T-cell (primary cell): Measurements from ENCODE around the gene KIF26A. TPM values are rescaled to one million over a fixed set of nuclear protein-coding genes. Genes with fewer than 3 reads are reported as not detected.

Experiments used
- ATAC-seq, 4 experiments: fragments of 200-7000 bp in 3 of 4; fragments of 150-1000 bp in 1 of 4; cut with Tn5 transposase; replicated peaks in 1 of 4; 1 replicate in 3 of 4; 2 replicates in 1 of 4; pipeline ENCODE4 v1.10.0; 2021; ENCODE audit warnings: moderate library complexity in 3 of 4, mild to moderate bottlenecking in 2 of 4, moderate number of reproducible peaks in 1 of 4
- CTCF ChIA-PET, 2 donors: fragments of 300-600 bp; sonication (Branson Sonifier 250); formaldehyde crosslinking; loops; one replicate each; lab custom pipeline; 2022; ENCODE audit warnings: antibody characterized with exemption in 2 of 2; lab: Charles Lee
- POLR2A ChIA-PET, 2 donors: fragments of 300-600 bp; sonication (Branson Sonifier 250); formaldehyde crosslinking; loops; one replicate each; lab custom pipeline; 2022; ENCODE audit warnings: antibody characterized with exemption in 2 of 2; lab: Charles Lee
- DNase-seq, 35 experiments: peaks; one replicate each; pipeline versions ENCODE4 v3.0.0 to v3.0.0-alpha.2; 2013 to 2023
- H3K27ac ChIP-seq: one replicate; pipeline ENCODE4 v1.5.1; 2013; ENCODE audit warnings: low read length
- H3K27me3 ChIP-seq, 2 experiments: replicated peaks in 1 of 2; 1 replicate in 1 of 2; 2 replicates in 1 of 2; pipeline versions ENCODE4 v1.6.1 to v1.7.0; 2013; ENCODE audit warnings: low read length in 1 of 2, mixed read lengths in 1 of 2; ENCODE audit not compliant: control insufficient read depth in 2 of 2, insufficient read depth in 2 of 2; ENCODE audit errors: extremely low read depth in 1 of 2
- H3K36me3 ChIP-seq, 2 donors: 1 replicate in 1 of 2; 2 replicates in 1 of 2; pipeline versions ENCODE4 v1.6.1 to v1.7.0; 2013; ENCODE audit warnings: low read length in 1 of 2; ENCODE audit not compliant: control insufficient read depth in 2 of 2, insufficient read depth in 1 of 2; ENCODE audit errors: extremely low read depth in 1 of 2
- H3K4me1 ChIP-seq, 2 experiments: 1 replicate in 1 of 2; 2 replicates in 1 of 2; pipeline versions ENCODE4 v1.6.1 to v1.7.0; 2013; ENCODE audit warnings: low read length in 2 of 2, mixed read lengths in 1 of 2; ENCODE audit not compliant: insufficient read depth in 2 of 2, control insufficient read depth in 1 of 2; ENCODE audit errors: extremely low read depth in 1 of 2
- H3K4me3 ChIP-seq, 2 donors: 1 replicate in 1 of 2; 2 replicates in 1 of 2; pipeline versions ENCODE4 v1.5.1 to v1.7.0; 2013; ENCODE audit warnings: mild to moderate bottlenecking in 2 of 2, low read length in 1 of 2, moderate library complexity in 1 of 2; ENCODE audit not compliant: control insufficient read depth in 1 of 2; ENCODE audit errors: extremely low read depth in 1 of 2
- H3K9me3 ChIP-seq: 2 replicates; pipeline ENCODE4 v1.7.0; 2013
- H3K27ac Mint-ChIP-seq, 2 donors: one replicate each; pipeline ENCODE4 v1.8.0; 2020 to 2021; ENCODE audit warnings: mild to moderate bottlenecking in 2 of 2, mixed read lengths in 2 of 2
- H3K27me3 Mint-ChIP-seq, 2 donors: one replicate each; pipeline ENCODE4 v1.8.0; 2021 to 2022; ENCODE audit warnings: mixed read lengths in 2 of 2
- H3K36me3 Mint-ChIP-seq: one replicate; pipeline ENCODE4 v1.8.0; 2021; ENCODE audit warnings: mixed read lengths
- H3K4me1 Mint-ChIP-seq, 3 donors: one replicate each; pipeline ENCODE4 v1.8.0; 2020 to 2022; ENCODE audit warnings: mixed read lengths in 3 of 3, mild to moderate bottlenecking in 1 of 3
- H3K4me3 Mint-ChIP-seq, 3 donors: one replicate each; pipeline ENCODE4 v1.8.0; 2020 to 2022; ENCODE audit warnings: mild to moderate bottlenecking in 3 of 3, mixed read lengths in 3 of 3, moderate library complexity in 3 of 3
- H3K9me3 Mint-ChIP-seq, 3 donors: one replicate each; pipeline ENCODE4 v1.8.0; 2020 to 2022; ENCODE audit warnings: mixed read lengths in 3 of 3
- WGBS: methylation state at CpG from one replicate; pipeline ENCODE4 v1.1.5; 2013; ENCODE audit warnings: missing lambda C conversion rate; ENCODE audit not compliant: insufficient coverage; 5-methylcytosine and 5-hydroxymethylcytosine counted together
- total RNA-seq, 35 experiments: library from RNA in 6 of 35; stranded (reverse) in 6 of 35; fragments of 120-200 nt in 1 of 35; gene quantifications; one replicate each; pipeline versions ENCODE4 v1.2.1 to v1.2.4 and lab custom pipeline; 2013 to 2026

KIF26A gene
- total RNA-seq, 5 donors from 2014 or later (not counting 1 experiment from before 2014, with no cell fraction given), result 0.07 to 1.6 (median 0.44) TPM

- Histone ChIP-seq H3K36me3 (no peaks in the 10 kb centered on the region), H3K9me3 (no peaks in the 10 kb centered on the region), H3K4me1 (peaks cover 0 to 8% of the 10 kb centered on the region in 2 experiments), H3K4me3 (no peak overlapping the region), H3K27me3 (peaks cover 0 to 48% of the 10 kb centered on the region in 2 experiments), H3K27ac (no peak overlapping the region)
- ATAC-seq, result no peak
- Mint-ChIP-seq H3K4me3 (no peak overlapping the region), H3K9me3 (no peaks in the 10 kb centered on the region), H3K27ac (no peak overlapping the region), H3K27me3 (peaks cover 3 to 11% of the 10 kb centered on the region in 2 donors), H3K36me3 (no peaks in the 10 kb centered on the region), H3K4me1 (no peaks in the 10 kb centered on the region)
- DNase-seq, result no peak
- CTCF ChIA-PET, result no interaction called here
- WGBS, result 79% methylated on average over 18 of the region's 22 CpGs
- POLR2A ChIA-PET, result no interaction called here
These were observed 8.4 kb downstream of the KIF26A start for GRCh38 chr14:104146651-104147345.

GRCh38 chr14:104147346-104148125 is 9.1 kb downstream of the KIF26A start:
- Mint-ChIP-seq H3K4me1 (no peaks in the 10 kb centered on the region), H3K4me3 (no peak overlapping the region), H3K27ac (no peak overlapping the region), H3K9me3 (no peaks in the 10 kb centered on the region), H3K27me3 (peaks cover 3 to 11% of the 10 kb centered on the region in 2 donors), H3K36me3 (no peaks in the 10 kb centered on the region)
- WGBS, result 83% methylated on average over 26 of the region's 28 CpGs
- H3K27ac ChIP-seq, result no peak overlapping the region
- H3K27me3 ChIP-seq, result peaks cover 0 to 48% of the 10 kb centered on the region in 2 experiments
- no peak for ATAC-seq
- no peaks in the 10 kb centered on the region for H3K9me3 ChIP-seq
- H3K4me3 ChIP-seq, result no peak overlapping the region
- H3K4me1 ChIP-seq, result peaks cover 0 to 8% of the 10 kb centered on the region in 2 experiments
- POLR2A ChIA-PET, result no interaction called here
- no peaks in the 10 kb centered on the region for H3K36me3 ChIP-seq
- DNase-seq, result no peak
- CTCF ChIA-PET, result no interaction called here

- no peaks in the 10 kb centered on the region for H3K4me1 Mint-ChIP-seq
- DNase-seq (no peak), ATAC-seq (no peak)
- ChIA-PET CTCF (no interaction called here), POLR2A (interaction anchor here in 1 of 2 donors (0.6 kb wide), 1 partner anchor 54 kb away, joined by 3 read pairs; no protein-coding TSS in a partner anchor)
- no peaks in the 10 kb centered on the region for H3K9me3 Mint-ChIP-seq
- Histone ChIP-seq H3K9me3 (no peaks in the 10 kb centered on the region), H3K36me3 (no peaks in the 10 kb centered on the region), H3K27ac (no peak overlapping the region), H3K27me3 (peaks cover 0 to 44% of the 10 kb centered on the region in 2 experiments), H3K4me3 (no peak overlapping the region), H3K4me1 (peaks cover 0 to 8% of the 10 kb centered on the region in 2 experiments)
- H3K4me3 Mint-ChIP-seq, result no peak overlapping the region
- 87% methylated on average over 16 of the region's 22 CpGs for WGBS
- no peaks in the 10 kb centered on the region for H3K36me3 Mint-ChIP-seq
- H3K27ac Mint-ChIP-seq, result no peak overlapping the region
- peaks cover 3 to 11% of the 10 kb centered on the region in 2 donors for H3K27me3 Mint-ChIP-seq
These were observed 10.3 kb downstream of the KIF26A start for GRCh38 chr14:104148433-104149277.

- Histone ChIP-seq H3K27ac (no peak overlapping the region), H3K9me3 (no peaks in the 10 kb centered on the region), H3K27me3 (peaks cover 0 to 42% of the 10 kb centered on the region in 2 experiments), H3K4me1 (peaks cover 0 to 8% of the 10 kb centered on the region in 2 experiments), H3K4me3 (no peak overlapping the region), H3K36me3 (no peaks in the 10 kb centered on the region)
- ATAC-seq (no peak), DNase-seq (no peak)
- Mint-ChIP-seq H3K27me3 (peaks cover 3 to 11% of the 10 kb centered on the region in 2 donors), H3K4me1 (no peaks in the 10 kb centered on the region), H3K36me3 (no peaks in the 10 kb centered on the region), H3K4me3 (no peak overlapping the region), H3K9me3 (no peaks in the 10 kb centered on the region), H3K27ac (no peak overlapping the region)
- WGBS, result 90% methylated on average over 4 of the region's 11 CpGs
- ChIA-PET POLR2A (interaction anchor here in 1 of 2 donors (0.6 kb wide), 1 partner anchor 55 kb away, joined by 3 read pairs; no protein-coding TSS in a partner anchor), CTCF (no interaction called here)
These were observed 10.8 kb downstream of the KIF26A start for GRCh38 chr14:104149278-104149595.

- ChIA-PET POLR2A (interaction anchor here in 1 of 2 donors (0.6 kb wide), 1 partner anchor 55 kb away, joined by 3 read pairs; no protein-coding TSS in a partner anchor), CTCF (no interaction called here)
- DNase-seq (no peak), ATAC-seq (no peak)
- Histone ChIP-seq H3K4me3 (no peak overlapping the region), H3K9me3 (no peaks in the 10 kb centered on the region), H3K27ac (no peak overlapping the region), H3K27me3 (peaks cover 0 to 43% of the 10 kb centered on the region in 2 experiments), H3K4me1 (peaks cover 0 to 8% of the 10 kb centered on the region in 2 experiments), H3K36me3 (no peaks in the 10 kb centered on the region)
- no peaks in the 10 kb centered on the region for H3K9me3 Mint-ChIP-seq
- WGBS, result 6% methylated on average over 6 of the region's 12 CpGs
- H3K27ac Mint-ChIP-seq, result no peak overlapping the region
- no peak overlapping the region for H3K4me3 Mint-ChIP-seq
- no peaks in the 10 kb centered on the region for H3K36me3 Mint-ChIP-seq
- H3K4me1 Mint-ChIP-seq, result no peaks in the 10 kb centered on the region
- peaks cover 3 to 11% of the 10 kb centered on the region in 2 donors for H3K27me3 Mint-ChIP-seq
These were observed 11.3 kb downstream of the KIF26A start for GRCh38 chr14:104149617-104150135.
